ACC112 (cell line): ENCODE data around the gene AKAP13.
A peak's percentile ranks its signal among the peaks of the same experiment; 100 is the strongest.

Experiments used
- H2AFZ ChIP-seq: fragments of 200-600 bp; sonication (generic); one replicate; pipeline ENCODE4 v1.6.0; 2017; ENCODE audit warnings: antibody characterized with exemption, low read length; ENCODE audit not compliant: unreplicated experiment
- H3K27ac ChIP-seq: fragments of 200-600 bp; sonication (generic); 2 replicates; pipeline ENCODE4 v1.5.1; 2014; ENCODE audit warnings: low read depth, mild to moderate bottlenecking, antibody characterized with exemption, low read length, moderate library complexity
- H3K27me3 ChIP-seq: fragments of 200-600 bp; sonication (generic); 2 replicates; pipeline ENCODE4 v1.6.1; 2014; ENCODE audit warnings: mild to moderate bottlenecking, antibody characterized with exemption, low read length, moderate library complexity, mixed read lengths; ENCODE audit not compliant: insufficient read depth
- H3K36me3 ChIP-seq: fragments of 200-600 bp; sonication (generic); 2 replicates; pipeline ENCODE4 v1.6.1; 2016; ENCODE audit warnings: mild to moderate bottlenecking, antibody characterized with exemption, low read length, moderate library complexity, mixed read lengths; ENCODE audit not compliant: insufficient read depth
- H3K4me1 ChIP-seq: fragments of 200-600 bp; sonication (generic); one replicate; pipeline ENCODE4 v1.6.1; 2016; ENCODE audit warnings: low read length, mixed read lengths; ENCODE audit not compliant: insufficient read depth, unreplicated experiment, control insufficient read depth
- H3K4me3 ChIP-seq: fragments of 200-600 bp; sonication (generic); 2 replicates; pipeline ENCODE4 v1.5.1; 2014; ENCODE audit warnings: mild to moderate bottlenecking, low read depth, low read length
- H3K79me2 ChIP-seq: fragments of 200-600 bp; sonication (generic); one replicate; pipeline ENCODE4 v1.6.0; 2016; ENCODE audit warnings: low read length; ENCODE audit not compliant: control insufficient read depth, unreplicated experiment, insufficient read depth

The AKAP13 gene

DNA sequence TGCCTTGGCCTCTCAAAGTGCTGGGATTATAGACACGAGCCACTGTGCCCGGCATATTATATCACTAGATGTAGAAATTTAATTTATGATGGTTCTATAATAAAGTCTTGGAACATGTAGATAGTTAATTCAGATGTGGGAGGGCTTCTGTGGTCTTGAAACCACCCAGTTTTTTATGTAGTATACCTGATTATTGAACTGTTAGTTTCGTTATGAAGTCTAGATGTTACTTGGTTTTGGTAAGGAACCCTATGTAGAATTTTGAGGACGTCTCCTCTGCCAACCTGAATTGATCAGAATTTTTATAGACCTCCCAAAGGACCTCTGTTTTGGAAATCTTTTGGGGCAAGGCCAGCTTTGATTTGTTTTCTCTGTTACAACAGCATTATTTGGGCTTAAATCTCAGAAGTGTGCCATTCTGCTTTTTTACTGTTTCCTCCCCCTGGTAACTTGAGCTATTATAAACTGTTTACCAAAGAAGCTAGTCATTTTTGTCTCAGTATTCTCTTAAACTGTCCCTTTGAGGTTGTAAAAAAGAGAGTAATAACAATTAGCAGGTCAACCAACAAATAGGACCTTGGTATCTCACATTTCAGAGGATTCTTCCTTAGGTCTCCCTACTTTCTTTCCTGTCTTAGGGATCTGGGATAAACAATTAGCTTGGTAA lies 20.8 kb downstream of the AKAP13 start:
- H3K36me3 ChIP-seq: no peaks in the 10 kb centered on the region
- no peak overlapping the region for H2AFZ ChIP-seq
- H3K27ac ChIP-seq: 0 out of 2 replicates have a peak overlapping the region, but pooled peaks have one; percentile 1
- H3K79me2 ChIP-seq: peaks cover 91% of the 10 kb centered on the region
- peak overlapping the region; percentile 54; the same call in 1 of the 2 replicates for H3K4me3 ChIP-seq
- peaks cover 48% of the 10 kb centered on the region for H3K4me1 ChIP-seq
- H3K27me3 ChIP-seq: no peaks in the 10 kb centered on the region

DNA sequence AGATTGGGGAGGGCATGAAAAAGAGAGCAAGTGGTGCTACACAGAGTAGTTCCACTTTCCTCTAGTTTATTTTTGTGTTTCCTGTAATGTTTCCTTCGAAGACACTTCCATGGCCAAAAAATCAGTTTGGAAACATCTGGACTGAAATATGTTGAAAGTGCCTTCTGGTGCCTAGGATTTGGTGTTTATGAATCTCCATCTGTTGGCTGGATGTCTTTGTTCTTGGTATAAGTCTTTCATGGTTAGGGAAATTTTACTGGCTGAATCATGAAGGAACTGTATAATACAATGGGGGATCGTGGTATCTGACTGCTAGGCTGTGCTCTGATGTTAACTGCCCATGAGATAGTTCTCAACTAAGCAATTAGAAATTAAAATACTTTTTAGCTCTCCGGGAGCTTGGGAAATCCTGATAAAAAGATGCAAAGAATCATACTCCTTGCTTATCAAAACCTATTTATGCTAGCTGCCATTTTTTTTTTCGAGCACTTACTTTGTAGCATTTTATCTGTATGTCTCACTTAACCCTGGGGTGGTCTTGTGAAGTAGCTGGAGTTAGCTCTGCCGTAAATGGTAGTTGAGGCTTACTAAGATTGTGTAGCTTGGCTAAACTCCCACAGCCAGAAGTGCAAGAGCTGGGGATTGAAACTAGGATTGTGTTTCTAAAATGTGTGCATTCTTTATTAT lies 21.9 kb downstream of the AKAP13 start:
- H3K36me3 ChIP-seq: no peaks in the 10 kb centered on the region
- H3K79me2 ChIP-seq: peaks cover 90% of the 10 kb centered on the region
- H3K4me1 ChIP-seq: peaks cover 53% of the 10 kb centered on the region
- no peaks in the 10 kb centered on the region for H3K27me3 ChIP-seq
- H3K27ac ChIP-seq: peak overlapping the region; percentile 25; the same call in 1 of the 2 replicates
- H2AFZ ChIP-seq: no peak overlapping the region
- H3K4me3 ChIP-seq: peak overlapping the region; percentile 54

DNA sequence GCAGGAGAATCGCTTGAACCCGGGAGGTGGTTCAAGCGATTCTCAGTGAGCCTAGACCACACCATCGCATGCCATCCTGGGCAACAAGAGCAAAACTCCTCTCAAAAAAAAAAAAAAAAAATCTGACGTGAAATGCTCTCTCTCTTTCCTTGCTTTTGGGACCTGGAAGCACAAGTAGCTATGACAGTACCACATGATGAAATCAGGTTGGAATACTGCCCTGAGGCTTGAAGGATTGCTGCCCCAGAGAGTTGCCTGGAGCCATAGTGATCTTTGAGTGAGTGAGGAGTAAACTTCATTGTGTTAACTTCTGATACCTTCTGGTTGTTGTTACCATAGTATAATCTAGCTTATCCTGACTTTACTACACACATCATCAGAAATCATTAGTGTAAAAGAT lies 23.3 kb downstream of the AKAP13 start:
- Histone ChIP-seq H3K4me3 (no peak overlapping the region), H2AFZ (no peak overlapping the region), H3K36me3 (no peaks in the 10 kb centered on the region), H3K27me3 (no peaks in the 10 kb centered on the region), H3K79me2 (peaks cover 91% of the 10 kb centered on the region), H3K4me1 (peaks cover 65% of the 10 kb centered on the region), H3K27ac (no peak overlapping the region)

DNA sequence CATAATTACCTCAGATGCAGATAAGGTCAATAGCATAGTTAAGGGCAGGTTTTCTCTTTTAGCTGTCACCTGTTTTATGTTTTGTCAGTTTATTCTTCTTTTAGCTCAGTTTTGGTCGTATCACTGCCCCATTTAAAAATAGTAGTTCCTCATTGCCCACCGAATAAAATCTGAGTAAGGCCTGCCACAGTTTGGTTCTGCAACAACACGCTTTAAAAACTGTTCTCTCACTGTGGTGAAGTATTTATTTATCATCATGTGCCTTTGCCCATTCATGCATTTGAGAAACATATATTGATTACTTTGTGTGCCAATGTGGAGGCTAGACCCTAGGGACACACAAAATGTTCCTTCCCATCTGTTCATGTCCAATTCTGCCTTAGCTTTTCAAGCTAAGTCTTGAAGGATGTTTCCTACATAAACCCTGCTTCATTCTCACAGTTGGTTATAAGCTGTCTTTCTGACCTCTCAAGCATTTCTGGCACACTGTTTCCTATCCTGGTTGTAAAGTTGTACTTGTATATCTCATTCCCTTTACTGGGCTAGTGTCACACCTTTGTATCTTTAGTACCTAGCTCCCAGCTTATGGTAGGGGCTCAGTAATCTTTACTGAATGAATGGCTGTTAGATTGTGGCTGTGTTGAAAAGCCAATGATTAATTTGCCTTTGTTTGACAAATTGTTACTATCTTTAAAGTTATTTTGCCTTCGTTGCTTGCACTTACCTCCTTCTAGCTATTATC lies 23.9 kb downstream of the AKAP13 start:
- peaks cover 88% of the 10 kb centered on the region for H3K79me2 ChIP-seq
- peaks cover 66% of the 10 kb centered on the region for H3K4me1 ChIP-seq
- H3K27me3 ChIP-seq: no peaks in the 10 kb centered on the region
- H2AFZ ChIP-seq: no peak overlapping the region
- peak overlapping the region; percentile 66 for H3K27ac ChIP-seq
- H3K4me3 ChIP-seq: no peak overlapping the region
- no peaks in the 10 kb centered on the region for H3K36me3 ChIP-seq

DNA sequence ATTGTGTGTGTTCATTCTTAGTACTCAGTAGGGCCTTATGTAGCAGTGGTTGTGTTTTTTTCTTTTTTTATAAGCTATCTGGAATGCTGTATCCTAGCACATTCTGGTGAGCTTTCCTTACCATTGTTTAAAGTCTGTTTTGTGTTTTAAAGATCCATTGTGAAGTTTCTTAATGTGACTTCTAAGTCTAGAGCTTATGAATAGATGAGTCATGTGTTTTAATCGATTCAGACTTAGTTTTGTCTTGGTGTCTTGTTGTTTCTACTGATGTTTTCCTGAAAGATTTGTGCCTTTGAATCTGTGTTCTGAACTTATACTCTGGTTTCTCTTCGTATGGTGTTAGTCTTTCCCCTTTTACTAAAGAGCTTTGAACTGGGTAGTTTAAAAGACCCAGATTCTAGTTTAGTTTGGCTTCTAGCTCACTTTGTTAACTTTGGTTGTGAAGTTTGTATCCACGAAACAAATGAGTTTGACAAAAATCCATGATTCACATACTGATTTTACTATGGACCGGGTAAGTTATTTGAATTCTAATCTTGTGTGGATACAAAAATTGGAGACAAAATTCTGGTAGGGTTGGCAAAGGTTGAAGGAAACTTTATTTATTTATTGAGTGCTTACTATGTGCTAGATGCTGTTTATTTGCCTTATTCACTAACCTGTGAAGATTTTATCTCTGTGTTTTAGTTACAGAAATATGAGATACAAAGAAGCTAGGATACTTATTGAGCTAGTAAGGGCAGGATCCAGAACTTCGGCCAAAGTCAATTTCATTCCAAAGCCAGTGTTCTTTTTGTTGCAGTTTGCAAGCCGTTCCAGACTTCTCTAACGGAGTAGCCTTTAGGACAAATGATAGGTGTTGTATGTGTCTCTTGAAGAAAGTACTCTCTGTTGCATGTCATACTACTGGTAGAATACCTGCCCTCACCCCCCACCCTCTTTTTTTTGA lies 24.8 kb downstream of the AKAP13 start:
- H3K4me1 ChIP-seq: peaks cover 66% of the 10 kb centered on the region
- H3K27ac ChIP-seq: peak overlapping the region; percentile 66
- 0 out of 2 replicates have a peak overlapping the region, but pooled peaks have one; percentile 3 for H3K4me3 ChIP-seq
- H3K27me3 ChIP-seq: no peaks in the 10 kb centered on the region
- H3K36me3 ChIP-seq: no peaks in the 10 kb centered on the region
- H2AFZ ChIP-seq: no peak overlapping the region
- H3K79me2 ChIP-seq: peaks cover 87% of the 10 kb centered on the region

DNA sequence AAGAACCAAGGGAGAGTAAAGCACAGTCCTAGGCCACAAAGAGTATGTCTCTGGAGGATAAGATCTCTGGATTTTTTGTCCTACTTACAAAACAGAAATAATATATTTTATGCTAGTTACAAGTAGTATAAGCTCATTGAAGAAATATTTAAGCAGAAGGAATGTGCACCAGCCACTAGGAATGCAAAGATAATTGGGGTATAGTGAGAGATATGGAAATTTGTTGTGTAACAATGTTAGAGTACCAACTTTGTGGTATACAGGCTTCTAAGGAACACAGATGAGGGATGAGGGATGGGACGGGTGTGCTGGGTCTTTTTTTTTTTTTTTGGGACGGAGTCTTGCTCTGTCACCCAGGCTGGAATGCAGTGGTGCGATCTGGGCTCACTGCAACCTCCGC lies 26.5 kb downstream of the AKAP13 start:
- Histone ChIP-seq H3K4me3 (no peak overlapping the region), H3K36me3 (no peaks in the 10 kb centered on the region), H3K4me1 (peaks cover 61% of the 10 kb centered on the region), H3K27me3 (no peaks in the 10 kb centered on the region), H3K79me2 (peaks cover 87% of the 10 kb centered on the region), H3K27ac (peak overlapping the region; percentile 3; the same call in 1 of the 2 replicates), H2AFZ (no peak overlapping the region)

DNA sequence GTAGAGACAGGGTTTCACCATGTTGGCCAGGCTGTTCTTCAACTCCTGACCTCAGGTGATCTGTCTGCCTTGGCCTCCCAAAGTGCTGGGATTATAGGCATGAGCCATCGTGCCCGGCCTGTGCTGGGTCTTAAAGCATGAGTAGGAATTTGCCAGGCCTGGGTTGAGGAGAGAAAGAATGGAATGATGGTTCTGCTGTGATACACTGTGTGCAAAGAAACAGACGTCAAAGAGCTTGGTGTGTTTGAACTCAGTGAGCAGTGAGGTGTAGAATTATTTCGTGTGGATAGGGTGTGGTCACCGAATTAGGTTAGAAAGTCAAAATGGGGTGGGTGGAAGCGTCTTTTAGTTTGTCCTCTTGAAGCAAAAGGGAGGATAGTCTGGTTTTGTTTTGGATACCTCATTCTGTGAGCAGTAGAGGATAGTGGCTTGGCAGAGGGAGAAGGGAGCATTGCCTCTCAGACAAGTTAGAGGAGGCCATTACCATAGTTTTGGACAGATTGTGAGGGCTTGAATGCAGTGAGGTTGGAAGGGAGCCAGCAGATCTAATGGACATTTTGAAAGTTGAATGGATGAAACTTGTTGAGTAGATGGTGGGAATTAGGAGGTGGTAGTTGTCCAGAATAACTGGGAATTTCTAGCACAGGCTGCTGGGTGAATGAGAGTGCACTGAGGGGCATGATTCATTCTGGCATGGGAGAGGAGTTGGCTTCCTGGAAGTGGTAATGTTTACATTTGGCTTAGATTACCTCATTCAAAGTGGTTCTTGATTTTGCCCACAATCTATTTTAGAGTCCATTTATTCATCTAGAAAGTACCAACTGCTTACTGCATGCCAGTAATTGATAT lies 27.2 kb downstream of the AKAP13 start:
- H3K4me3 ChIP-seq: no peak overlapping the region
- H3K4me1 ChIP-seq: peaks cover 60% of the 10 kb centered on the region
- no peaks in the 10 kb centered on the region for H3K36me3 ChIP-seq
- H2AFZ ChIP-seq: no peak overlapping the region
- peaks cover 85% of the 10 kb centered on the region for H3K79me2 ChIP-seq
- H3K27me3 ChIP-seq: no peaks in the 10 kb centered on the region
- peak overlapping the region; percentile 84 for H3K27ac ChIP-seq

DNA sequence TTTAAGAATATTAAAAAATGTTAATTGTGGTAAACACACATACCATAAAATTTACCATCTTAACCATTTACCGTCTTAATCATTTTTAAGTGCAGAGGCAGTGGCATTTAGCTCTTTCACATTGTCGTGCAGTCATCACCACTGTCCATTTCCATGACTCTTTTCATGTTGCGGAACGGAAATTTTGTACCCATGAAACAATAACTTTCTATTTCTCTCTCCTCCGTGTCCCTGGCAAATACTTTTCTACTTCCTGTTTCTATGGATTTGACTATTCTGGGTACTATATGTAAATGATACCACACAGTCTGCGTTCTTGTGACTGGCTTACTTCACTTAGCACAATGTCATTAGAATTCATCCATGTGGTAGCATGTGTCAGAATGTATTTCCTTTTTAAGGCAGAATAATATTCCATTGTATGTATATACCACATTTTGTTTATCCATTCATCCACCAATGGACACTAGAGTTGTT lies 27.9 kb downstream of the AKAP13 start:
- H3K4me3 ChIP-seq: 0 out of 2 replicates have a peak overlapping the region, but pooled peaks have one; percentile 16
- H3K79me2 ChIP-seq: peaks cover 85% of the 10 kb centered on the region
- H3K27ac ChIP-seq: peak overlapping the region; percentile 59
- H2AFZ ChIP-seq: no peak overlapping the region
- H3K27me3 ChIP-seq: no peaks in the 10 kb centered on the region
- no peaks in the 10 kb centered on the region for H3K36me3 ChIP-seq
- peaks cover 61% of the 10 kb centered on the region for H3K4me1 ChIP-seq

DNA sequence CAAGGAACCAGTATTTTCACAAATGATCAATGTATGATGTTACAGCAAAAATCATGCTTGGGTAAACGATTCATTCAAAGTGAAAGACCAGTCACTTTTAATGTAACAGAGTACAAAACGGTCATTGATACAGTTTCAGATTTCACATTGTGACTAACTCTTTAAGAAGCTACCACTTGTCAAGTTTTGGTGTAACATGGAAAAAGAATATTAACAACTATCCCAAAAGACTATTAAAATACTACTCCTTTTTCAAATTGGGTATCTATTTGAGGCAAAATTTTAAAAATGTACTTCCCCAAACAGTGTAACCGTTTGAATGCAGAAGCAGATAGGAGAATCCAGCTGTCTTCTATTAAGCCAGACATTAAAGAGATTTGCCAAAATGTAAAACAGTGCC lies 31.7 kb downstream of the AKAP13 start:
- Histone ChIP-seq H3K36me3 (no peaks in the 10 kb centered on the region), H3K27me3 (no peaks in the 10 kb centered on the region), H3K4me1 (peaks cover 60% of the 10 kb centered on the region), H3K79me2 (peaks cover 79% of the 10 kb centered on the region), H3K4me3 (peak overlapping the region; percentile 66), H2AFZ (no peak overlapping the region), H3K27ac (peak overlapping the region; percentile 96)
